Measurements from ENCODE around the gene AJM1.

DNA sequence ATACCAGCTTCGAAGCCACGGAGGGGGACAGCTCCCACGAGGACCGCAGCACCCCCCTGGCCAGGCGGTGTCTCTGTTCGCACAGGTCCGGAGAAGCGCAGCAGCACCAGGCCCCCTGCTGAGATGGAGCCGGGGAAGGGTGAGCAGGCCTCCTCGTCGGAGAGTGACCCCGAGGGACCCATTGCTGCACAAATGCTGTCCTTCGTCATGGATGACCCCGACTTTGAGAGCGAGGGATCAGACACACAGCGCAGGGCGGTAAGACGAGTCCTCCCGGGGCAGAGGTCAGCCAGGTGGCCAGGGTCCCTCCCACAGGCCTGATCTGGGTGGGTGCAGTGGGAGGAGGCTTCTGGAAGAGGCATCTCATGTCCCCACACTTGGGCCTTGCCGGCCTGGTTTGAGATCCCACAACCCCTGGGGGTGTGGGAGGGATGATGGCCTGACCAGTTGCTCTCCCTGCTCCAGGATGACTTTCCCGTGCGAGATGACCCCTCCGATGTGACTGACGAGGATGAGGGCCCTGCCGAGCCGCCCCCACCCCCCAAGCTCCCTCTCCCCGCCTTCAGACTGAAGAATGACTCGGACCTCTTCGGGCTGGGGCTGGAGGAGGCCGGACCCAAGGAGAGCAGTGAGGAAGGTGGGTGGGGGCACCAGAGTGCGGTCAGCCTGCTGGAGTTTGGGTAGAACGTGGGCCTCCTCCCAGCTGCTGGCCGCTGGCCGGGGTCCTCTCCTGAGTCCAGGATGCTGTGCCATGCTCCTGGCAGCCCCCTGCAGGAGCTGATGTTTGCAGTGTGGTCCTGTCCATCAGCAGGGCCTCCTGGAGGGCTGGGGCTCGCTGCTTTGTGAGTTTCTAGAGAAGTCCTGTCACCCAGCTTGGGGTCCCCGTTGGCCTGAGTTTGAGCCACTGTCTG, 2.8 kb upstream of the AJM1 start:
- TF ChIP-seq, protein P1, sequence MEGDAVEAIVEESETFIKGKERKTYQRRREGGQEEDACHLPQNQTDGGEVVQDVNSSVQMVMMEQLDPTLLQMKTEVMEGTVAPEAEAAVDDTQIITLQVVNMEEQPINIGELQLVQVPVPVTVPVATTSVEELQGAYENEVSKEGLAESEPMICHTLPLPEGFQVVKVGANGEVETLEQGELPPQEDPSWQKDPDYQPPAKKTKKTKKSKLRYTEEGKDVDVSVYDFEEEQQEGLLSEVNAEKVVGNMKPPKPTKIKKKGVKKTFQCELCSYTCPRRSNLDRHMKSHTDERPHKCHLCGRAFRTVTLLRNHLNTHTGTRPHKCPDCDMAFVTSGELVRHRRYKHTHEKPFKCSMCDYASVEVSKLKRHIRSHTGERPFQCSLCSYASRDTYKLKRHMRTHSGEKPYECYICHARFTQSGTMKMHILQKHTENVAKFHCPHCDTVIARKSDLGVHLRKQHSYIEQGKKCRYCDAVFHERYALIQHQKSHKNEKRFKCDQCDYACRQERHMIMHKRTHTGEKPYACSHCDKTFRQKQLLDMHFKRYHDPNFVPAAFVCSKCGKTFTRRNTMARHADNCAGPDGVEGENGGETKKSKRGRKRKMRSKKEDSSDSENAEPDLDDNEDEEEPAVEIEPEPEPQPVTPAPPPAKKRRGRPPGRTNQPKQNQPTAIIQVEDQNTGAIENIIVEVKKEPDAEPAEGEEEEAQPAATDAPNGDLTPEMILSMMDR (IDR thresholded peaks at IDR 0.05; ENCODE audit: low read depth, low read length, poor library complexity, severe bottlenecking) = no peak
- no peak for TF ChIP-seq EZH2phosphoT487 (IDR thresholded peaks at IDR 0.05; ENCODE audit: borderline replicate concordance, low read length)
